Neural crest cell (in vitro differentiated cells): ENCODE data around the gene RAX. TPM values are rescaled to one million over a fixed set of nuclear protein-coding genes. Genes with fewer than 3 reads are reported as not detected.

Experiments used
- DNase-seq: peaks from one replicate; pipeline ENCODE4 v3.0.0; 2021; ENCODE audit warnings: low read depth, mixed read lengths, low spot score
- H3K27ac Mint-ChIP-seq: one replicate; pipeline ENCODE4 v1.8.0; 2021; ENCODE audit warnings: mild to moderate bottlenecking, mixed read lengths; ENCODE audit not compliant: unreplicated experiment
- H3K27me3 Mint-ChIP-seq: 2 replicates; pipeline ENCODE4 v1.8.0; 2021; ENCODE audit warnings: low read depth, mild to moderate bottlenecking, mixed read lengths
- H3K36me3 Mint-ChIP-seq: 2 replicates; pipeline ENCODE4 v1.8.0; 2021; ENCODE audit warnings: low read depth, mild to moderate bottlenecking, mixed read lengths
- H3K4me1 Mint-ChIP-seq: 2 replicates; pipeline ENCODE4 v1.8.0; 2021; ENCODE audit warnings: mixed read lengths
- H3K4me3 Mint-ChIP-seq: one replicate; pipeline ENCODE4 v1.8.0; 2021; ENCODE audit warnings: mild to moderate bottlenecking, mixed read lengths
- H3K9me3 Mint-ChIP-seq: 2 replicates; pipeline ENCODE4 v1.8.0; 2021; ENCODE audit warnings: mixed read lengths
- CTCF ChIP-seq: fragments of 200-600 bp; sonication (generic); conservative IDR thresholded peaks from 2 replicates; pipeline ENCODE4 v1.5.0; 2021; ENCODE audit warnings: antibody characterized with exemption, mild to moderate bottlenecking
- total RNA-seq: library from RNA; stranded (reverse); gene quantifications from 2 replicates; pipeline ENCODE4 v1.2.1, GENCODE V29; 2021

The RAX gene
- total RNA-seq, 1 donor from 2014 or later = not detected

GRCh38 chr18:59306640-59307039 is 33.4 kb upstream of the RAX start:
- Mint-ChIP-seq H3K27ac (no peak overlapping the region), H3K4me3 (no peak overlapping the region), H3K27me3 (peaks cover 71% of the 10 kb centered on the region), H3K36me3 (no peaks in the 10 kb centered on the region), H3K9me3 (no peaks in the 10 kb centered on the region), H3K4me1 (peaks cover 12% of the 10 kb centered on the region)
- no peak for DNase-seq
- TF ChIP-seq CTCF = no peak

- Mint-ChIP-seq H3K4me1 (peaks cover 12% of the 10 kb centered on the region), H3K4me3 (no peak overlapping the region), H3K9me3 (no peaks in the 10 kb centered on the region), H3K27ac (no peak overlapping the region), H3K36me3 (no peaks in the 10 kb centered on the region), H3K27me3 (peaks cover 62% of the 10 kb centered on the region)
- no peak for DNase-seq
- no peak for TF ChIP-seq CTCF
Observed at GRCh38 chr18:59305295-59305694, 32.0 kb upstream of the RAX start.

DNA sequence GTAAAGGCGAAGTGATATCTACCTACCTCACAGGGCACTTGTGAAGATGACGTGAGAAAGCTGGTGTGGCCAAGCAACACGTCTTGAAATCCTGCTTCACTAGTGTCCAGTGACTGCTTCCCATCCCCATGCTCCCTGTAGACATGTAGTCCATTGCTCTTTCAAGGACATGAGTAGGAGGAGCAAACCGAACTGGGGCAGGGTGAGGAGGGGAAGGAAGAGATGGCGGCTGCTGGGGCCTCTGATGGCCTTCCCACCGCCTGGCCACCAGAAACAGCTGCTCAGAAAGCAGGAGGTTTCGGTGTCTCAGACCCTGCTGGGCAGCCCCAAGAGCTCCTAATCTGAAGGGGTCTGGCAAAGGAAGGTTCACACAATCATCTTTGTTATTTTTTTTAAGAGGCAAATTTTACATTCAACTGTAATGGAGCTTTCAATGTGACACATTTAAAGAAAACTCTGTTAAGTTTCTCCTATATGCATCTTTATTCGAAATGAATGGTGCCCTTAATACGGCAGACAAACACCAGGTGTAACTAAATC is 30.5 kb upstream of the RAX start:
- H3K9me3 Mint-ChIP-seq = no peaks in the 10 kb centered on the region
- H3K36me3 Mint-ChIP-seq = no peaks in the 10 kb centered on the region
- no peak for DNase-seq
- no peak for TF ChIP-seq CTCF
- H3K27me3 Mint-ChIP-seq = peaks cover 53% of the 10 kb centered on the region
- peaks cover 12% of the 10 kb centered on the region for H3K4me1 Mint-ChIP-seq
- no peak overlapping the region for H3K27ac Mint-ChIP-seq
- H3K4me3 Mint-ChIP-seq = no peak overlapping the region

- Mint-ChIP-seq H3K4me1 (peaks cover 9% of the 10 kb centered on the region), H3K4me3 (no peak overlapping the region), H3K36me3 (no peaks in the 10 kb centered on the region), H3K27me3 (peaks cover 53% of the 10 kb centered on the region), H3K9me3 (no peaks in the 10 kb centered on the region), H3K27ac (no peak overlapping the region)
- TF ChIP-seq CTCF = no peak
- DNase-seq = no peak
Observed at GRCh38 chr18:59303006-59303405, 29.8 kb upstream of the RAX start.

DNA sequence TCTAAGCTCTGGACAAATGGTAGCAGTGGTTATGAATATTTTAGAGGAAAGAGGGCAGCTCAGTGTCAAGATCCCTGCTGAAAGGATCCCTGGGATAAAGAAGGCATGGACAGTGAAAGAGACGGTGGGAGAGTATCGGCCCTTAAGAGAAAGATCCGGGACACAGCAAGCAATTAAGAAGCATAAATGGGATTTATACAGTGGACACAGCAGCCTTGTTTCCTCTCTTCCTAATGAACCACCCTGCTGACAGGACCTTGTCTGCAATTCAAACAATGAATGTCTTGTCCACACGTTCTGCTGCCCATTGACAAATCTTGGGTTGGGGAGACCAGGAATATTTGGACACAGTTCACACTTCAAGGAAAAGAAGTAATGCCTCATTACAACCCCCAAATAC is 28.7 kb upstream of the RAX start:
- DNase-seq = no peak
- no peak for TF ChIP-seq CTCF
- H3K27ac Mint-ChIP-seq = no peak overlapping the region
- H3K27me3 Mint-ChIP-seq = peaks cover 54% of the 10 kb centered on the region
- no peaks in the 10 kb centered on the region for H3K9me3 Mint-ChIP-seq
- H3K4me3 Mint-ChIP-seq = no peak overlapping the region
- no peaks in the 10 kb centered on the region for H3K36me3 Mint-ChIP-seq
- H3K4me1 Mint-ChIP-seq = peaks cover 8% of the 10 kb centered on the region
